Activated T-cell treated with anti-CD3 and anti-CD28 coated beads for 4 hours (primary cell): ENCODE data around the gene CPED1.
"Not testable (repeated sequence)": the region's sequence is repeated elsewhere in the genome, so short reads cannot be mapped to it uniquely, and the experiment has no call there.

ENCODE experiments used
- DNase-seq: peaks from one replicate; pipeline ENCODE4 v3.0.0-alpha.2; 2020

Gene CPED1

DNA sequence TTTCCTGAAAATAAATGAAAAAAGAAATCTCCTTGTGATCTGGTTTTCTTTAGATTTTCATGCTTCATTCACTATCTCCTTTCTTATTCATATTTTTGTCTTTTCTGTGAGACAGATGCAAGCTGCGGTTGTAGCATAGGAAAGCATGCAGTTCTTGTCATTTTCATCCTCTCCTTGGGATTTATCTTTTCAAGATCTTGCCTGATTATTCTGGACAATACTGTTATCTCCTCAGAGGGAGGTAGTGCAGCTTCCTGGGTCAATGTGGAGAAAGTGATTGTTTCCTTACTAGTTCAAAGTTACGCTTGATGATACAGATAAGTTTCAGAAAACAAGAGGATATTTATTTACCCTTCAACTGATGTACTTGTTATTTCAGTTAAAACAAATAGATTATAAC, 114.6 kb downstream of the CPED1 start:
- no peak for DNase-seq

DNA sequence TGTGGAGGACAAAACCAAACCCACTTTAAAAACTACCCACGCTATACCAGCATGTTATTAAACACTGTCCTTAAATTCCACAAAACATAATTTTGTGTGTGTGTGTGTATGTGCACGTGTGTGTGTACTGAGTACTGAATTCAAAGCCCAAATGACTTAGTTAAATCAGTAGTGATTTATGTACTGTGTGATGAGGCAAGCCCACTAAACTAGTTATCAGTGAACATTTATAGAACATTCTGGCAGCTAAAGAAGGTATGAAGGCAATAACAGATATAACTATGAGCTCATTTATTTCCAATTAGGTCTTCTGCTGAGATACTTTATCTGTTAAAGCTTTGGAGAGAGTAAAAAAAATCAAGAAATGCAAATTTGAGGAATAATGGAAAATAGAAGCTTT, 115.1 kb downstream of the CPED1 start:
- no peak for DNase-seq

DNA sequence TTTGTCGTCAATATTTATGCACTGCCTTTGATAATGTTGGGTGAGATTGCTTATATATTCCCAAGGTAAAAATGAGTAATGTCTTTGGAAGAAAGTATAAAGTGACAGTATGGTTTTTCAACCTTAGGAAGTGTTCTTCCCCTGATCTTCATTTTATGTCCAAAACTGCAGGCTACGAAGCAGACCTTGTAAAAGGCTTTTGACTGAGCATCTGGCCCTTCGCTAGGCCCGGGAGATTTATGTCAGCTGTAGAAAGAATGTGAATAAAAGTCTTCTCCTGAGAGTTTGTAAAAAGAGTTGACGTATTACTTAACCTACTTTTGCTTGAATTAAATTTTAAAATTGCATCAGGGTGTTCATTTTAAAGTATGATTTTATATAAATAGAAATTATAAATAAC, 116.8 kb downstream of the CPED1 start:
- DNase-seq, result no peak

DNA sequence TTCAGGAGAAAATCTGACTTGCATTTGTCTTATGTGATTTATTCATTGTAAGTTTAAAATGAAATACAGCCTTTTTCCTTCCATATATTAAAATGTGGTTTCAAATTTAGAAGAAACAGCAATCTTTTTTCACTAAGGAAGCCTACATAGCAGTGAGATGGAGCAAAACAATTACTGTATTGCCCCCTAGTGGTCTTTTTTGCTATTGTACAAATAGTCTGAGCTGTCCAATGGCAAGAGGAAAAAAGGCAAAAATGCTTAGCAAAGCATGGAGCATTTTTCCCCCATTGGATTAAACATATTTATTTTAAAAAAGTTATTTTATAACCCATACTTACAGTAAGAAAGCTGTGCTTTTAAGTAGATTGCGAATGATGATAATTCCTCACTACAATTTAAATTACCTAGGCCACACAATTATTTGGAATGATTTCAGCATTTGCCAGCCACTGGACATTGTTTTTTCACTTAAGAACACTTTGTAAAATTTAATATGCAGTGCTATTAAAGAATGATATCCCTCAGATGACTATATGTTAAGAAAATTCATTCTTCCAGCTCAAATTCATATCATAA, 119.5 kb downstream of the CPED1 start:
- no peak for DNase-seq

DNA sequence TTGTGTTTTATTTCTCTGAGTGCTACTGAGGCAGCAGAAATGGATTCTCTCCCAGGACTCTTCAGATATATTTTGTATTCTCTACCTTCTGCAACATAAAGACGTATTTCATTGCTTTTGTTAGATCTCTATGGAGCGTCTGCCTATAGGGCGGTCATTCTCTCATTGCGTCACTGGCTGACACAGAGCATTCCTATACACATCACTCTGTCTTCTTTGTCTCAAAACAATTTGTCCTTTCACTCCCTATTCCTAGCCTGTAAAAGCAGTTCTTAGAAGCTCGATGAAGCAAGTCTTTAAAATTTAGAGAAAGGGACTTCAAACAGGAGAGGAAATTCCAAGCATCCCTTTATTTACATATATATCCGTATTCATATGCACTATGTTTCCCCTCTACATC, 120.6 kb downstream of the CPED1 start:
- DNase-seq, result no peak

DNA sequence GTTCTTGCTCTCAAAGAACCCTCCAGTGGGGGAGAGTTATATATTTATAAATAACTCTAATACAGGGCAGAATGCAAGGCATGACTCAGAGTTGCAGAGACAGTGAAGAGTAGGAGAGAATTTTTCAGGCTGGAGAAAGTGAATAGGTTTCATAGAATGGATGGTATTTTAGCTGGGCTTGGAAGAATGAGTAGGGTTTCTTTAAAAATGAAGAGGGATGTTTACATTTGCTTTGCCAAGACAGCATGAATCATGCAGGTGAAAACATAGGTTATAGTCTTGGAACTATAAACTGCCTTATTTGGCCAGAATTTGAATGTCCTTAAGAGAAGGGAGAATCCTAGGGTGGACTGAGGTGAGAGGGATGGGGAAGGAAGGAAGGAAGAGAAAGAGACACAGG, 124.8 kb downstream of the CPED1 start:
- no peak for DNase-seq

DNA sequence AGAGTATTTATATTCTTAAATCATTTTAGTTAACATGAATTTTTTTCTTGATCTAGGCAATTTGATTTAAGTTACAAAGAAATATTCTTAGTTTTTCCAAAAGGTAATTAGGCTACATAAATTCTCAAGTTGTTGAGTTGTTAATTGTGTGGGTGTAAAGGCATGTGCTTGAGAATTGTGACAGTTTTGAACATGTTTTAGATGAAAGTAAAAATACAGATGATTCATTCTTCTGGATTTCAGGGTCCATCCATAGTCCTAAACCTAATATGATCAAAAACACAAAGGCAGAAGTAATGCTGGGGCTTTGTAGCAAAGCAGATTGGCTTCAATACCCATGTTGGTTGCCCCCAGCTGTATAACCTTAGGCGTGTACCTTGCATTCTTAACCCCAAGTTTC, 127.9 kb downstream of the CPED1 start:
- no peak for DNase-seq

DNA sequence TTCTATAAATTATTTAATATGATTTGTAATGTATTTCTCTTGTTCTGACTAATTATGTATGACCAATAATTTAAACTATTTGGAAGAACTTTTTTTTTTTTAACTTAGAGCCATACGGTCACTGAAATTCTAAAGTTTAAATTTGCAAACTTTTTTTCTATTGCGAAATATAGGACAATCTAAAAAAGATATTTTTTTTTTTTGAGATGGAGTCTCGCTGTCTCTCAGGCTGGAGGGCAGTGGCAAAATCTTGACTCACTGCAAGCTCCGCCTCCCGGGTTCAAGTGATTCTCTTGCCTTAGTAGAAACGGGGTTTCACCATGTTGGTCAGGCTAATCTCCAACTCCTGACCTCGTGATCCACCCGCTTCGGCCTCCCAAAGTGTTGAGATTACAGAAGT, 130.5 kb downstream of the CPED1 start:
- DNase-seq, result no peak

DNA sequence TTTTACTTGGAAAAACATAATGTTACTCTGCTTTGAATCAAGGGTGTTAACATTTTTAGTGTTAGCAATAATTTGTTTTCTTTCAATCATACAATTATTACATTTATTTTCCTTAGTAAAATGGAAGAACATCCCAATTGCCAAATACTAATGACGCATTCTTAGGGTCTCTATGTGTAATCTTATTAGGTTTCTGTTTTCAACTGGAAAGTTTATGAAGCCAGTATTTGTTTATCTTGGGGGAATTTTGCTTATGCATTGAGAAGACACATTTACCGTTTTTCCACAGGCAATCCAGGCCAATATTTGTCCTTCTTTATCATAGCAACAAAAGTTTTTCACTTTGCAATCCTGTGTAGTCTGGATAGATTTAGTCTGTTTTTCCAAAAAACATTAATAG, 134.5 kb downstream of the CPED1 start:
- no peak for DNase-seq

DNA sequence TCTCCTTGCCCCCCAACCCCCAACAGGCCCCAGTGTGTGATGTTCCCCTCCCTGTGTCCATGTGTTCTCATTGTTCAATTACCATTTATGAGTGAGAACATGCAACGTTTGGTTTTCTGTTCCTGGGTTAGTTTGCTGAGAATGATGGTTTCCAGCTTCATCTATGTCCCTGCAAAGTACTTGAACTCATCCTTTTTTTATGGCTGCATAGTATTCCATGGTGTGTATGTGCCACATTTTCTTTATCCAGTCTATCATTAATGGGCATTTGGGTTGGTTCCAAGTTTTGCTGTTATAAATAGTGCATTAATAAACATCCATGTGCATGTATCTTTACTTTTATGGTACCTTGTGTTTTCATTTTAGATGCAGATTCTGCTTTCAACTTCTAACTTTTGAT, 136.9 kb downstream of the CPED1 start:
- not testable (repeated sequence) for DNase-seq

DNA sequence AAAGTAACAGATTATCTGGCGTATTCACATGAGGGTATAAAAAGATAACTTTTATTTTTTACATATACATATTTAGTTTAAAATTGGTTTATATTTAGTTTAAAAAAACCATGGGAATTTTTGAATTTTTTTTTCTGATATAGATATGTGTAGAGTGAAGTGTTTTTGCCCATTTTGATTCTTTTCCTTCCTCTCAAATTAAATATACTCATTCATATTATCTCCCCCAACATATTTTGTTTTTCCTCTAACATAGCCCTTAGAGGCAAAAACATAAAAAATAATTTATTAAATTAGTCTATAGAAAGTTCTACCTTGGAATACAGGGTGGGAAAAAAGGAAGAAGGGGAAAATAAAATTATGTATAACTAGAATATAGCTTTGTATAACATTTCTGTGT, 137.7 kb downstream of the CPED1 start:
- DNase-seq, result no peak

DNA sequence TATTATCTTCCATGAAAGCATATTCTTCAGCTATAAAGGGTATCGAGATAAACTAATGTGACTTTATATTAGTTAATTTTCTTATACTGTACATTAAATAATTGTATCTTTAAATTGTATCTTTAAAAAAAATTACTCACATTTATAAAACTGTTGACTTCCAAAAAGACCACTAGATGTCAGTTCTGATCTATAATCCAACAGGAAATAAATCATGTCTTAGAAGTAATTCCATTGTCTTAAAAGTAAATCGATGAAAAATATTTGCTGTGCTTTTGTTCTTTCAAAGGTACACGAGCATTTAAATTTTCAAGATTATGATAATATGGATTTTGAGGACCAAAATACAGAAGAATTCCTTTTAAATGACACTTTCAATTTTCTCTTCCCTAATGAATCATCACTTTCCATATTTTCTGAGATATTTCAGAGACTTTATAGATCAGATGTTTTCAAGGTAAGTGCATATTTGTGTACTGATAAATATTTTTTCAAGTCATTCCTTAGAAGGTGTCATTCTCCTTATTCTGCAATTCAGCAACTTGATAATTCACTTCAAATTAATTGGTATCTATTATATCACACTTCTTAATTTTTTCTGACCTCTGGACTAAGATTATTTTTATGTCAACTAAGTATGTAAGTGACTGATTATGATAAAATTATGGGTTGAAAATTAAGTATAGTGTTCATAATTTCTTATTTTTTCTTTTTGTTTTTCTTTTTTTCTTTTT, 138.5 kb downstream of the CPED1 start:
- no peak for DNase-seq

DNA sequence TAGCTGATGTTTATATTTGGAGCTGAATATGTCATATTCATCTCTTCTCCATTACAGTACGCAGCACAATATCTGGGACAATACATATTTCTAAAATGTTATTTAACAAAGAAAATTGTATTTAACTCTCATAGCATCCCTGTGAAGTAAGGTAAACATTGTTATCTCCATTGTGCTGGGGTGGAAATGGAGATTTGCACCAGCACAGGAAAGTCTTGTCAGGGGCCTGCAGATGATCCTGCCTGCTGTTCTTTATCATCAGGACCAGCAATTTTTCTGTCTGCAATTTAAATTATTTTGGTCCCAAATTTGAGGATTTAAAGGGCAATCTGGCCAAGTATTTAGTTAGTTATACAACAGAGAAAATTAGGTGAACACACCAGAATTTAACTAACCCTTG, 144.4 kb downstream of the CPED1 start:
- DNase-seq, result no peak

DNA sequence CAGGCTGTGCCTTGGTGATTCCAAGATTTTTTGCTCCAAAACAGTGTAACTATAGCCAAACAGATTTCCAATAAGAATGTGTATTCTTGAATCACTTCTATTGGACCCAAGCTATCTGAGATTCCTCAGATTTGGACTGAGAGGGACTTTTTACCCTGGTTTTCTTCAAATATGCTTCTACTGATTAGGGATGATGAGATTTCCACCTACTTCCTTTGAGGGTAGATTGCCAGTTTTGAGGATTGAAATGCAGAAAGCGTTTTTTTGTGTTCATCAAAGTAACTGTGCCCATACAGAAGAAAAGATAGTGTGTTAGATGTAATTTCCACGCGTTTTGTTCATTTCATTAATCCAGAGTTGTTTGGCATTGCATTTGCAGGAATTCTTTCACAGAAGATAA, 144.9 kb downstream of the CPED1 start:
- DNase-seq, result no peak

DNA sequence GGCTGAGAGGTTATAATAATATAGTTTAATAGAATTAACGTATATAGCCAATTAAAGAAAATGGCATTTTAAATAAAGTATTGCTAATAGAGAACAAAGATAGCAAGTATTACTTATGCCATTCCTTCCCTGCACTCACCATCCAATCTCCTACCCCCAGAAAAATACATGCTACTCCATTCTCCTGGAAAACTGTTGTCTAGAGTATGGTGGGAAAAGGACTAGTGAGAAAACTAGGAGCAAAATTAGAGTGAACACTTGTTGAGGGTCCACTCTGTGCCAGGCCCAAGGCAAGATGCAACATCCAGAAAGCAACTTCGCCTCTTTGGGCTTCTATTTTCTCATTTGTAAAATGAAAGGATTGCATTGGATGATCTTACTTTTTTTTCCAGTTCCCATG, 149.1 kb downstream of the CPED1 start:
- DNase-seq, result no peak

DNA sequence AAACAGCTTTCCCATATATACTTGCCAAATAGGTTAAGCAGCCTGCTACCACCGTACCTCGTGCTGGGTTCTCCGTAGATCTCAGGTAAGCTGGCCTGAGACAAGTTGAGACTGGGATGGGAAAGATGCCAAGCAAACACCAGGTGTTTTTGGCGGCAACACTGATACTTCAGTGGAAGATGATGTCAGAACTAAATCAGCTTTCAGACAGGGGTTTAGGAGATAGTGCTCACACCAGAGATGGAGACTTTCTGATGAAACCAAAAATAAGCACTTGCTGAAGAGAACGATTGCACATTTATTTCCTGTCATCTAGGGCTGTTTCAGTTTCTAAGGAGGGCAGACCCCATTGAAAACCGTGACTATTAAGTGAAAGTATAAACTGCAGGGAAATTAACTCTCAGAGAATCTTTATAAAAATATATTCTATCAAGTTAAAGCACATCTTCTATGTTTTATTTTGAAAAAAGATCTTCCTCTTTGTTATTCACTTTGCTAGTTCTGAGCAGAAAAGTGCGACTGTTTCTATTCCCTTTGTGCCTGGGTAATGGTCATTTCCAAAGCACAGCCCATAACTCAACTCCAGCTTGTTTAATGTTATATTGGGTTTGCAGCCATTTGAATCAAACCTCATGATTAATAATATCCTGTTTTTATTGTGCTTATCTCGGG, 149.9 kb downstream of the CPED1 start:
- no peak for DNase-seq

DNA sequence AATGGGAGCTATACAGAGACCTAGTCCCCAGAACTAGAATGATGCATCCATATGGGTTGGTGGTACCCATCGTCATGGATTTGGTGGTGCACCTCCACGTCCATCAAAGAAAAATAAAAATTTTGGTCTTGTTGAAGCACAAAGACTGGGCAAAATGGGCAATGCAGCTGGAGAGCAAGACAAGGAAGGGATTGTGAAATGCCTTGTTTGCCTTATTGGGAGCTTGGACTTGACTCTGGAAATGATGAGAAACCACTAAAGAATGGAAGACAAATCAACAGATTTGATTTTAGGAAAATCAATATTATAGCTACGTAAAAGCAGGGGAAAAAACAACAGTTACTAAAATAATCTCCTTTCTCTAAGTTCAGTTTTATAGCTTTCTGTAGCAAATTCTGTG, 150.9 kb downstream of the CPED1 start:
- no peak for DNase-seq

DNA sequence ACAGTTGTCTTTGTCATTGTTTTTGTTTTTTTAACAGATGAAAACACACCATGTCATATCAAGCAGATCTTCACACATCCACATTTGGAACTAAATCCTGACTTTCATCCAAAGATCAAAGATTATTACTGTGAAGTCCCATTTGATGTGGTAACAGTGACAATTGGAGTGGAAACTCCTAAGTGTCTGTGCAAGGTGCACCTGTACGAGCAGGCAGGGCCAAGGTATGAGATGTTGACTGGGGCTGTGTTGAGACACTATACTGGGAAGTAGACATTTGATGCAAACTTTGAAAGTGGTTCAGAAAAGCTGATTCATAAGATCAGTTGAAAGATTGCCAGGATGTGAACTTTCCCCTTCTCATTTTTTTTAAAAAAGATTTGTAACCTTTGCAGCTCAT, 152.3 kb downstream of the CPED1 start:
- DNase-seq, result no peak

DNA sequence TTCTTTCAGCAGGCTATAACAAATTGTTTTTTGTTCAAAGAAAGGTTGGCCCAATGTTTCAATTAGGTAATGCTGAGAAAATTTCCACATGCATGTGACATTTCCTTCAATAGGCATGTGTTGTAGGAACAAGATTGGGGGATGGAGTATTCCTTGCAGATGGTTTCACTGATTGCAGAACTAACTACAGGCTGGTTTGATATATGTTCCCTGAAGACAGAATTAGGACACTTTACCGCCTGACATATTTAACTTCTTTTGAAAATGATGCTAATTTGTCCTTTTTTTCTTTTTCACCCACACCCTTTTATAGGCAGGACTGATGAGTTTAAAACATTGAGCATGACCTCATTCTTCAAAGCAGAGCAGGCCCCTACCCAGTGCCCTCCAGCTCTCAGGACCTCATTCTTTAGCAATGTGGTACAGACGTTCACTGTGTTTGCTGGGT, 163.3 kb downstream of the CPED1 start:
- no peak for DNase-seq

DNA sequence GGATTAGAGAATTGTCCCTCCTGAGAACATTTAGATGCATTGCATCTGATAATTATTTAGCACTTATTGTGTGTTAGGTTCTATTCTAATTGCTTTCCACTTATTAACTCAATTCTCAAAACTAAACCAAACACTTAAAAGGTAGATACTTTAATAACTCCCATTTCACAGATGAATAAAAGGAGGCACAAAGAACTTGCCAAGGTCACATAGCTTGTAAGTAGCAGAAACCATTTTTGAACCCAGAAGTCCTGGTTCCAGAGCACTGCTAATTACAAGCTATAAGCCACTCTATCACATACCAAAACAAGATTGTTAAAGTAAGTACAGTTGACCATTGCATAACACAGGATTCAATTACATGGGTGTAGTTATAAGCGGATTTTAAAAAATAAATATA, 164.9 kb downstream of the CPED1 start:
- DNase-seq, result no peak

DNA sequence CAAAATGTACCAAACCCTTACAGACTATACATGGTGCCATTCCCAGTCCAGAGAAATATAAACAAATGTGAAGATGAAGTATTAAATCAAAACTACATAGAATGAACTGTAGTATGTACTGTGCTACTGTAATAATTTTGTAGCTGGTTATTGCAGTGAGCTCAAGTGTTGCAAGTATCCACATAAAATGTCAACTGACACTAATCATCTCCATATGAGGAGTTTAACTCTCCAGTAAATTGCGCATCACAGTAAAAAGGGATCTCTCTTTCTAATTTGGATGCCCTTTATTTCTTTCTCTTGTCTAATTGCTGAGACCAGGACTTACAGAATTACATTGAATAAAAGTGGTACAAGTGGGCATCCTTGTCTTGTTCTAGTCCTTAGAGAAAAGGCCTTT, 165.5 kb downstream of the CPED1 start:
- no peak for DNase-seq

DNA sequence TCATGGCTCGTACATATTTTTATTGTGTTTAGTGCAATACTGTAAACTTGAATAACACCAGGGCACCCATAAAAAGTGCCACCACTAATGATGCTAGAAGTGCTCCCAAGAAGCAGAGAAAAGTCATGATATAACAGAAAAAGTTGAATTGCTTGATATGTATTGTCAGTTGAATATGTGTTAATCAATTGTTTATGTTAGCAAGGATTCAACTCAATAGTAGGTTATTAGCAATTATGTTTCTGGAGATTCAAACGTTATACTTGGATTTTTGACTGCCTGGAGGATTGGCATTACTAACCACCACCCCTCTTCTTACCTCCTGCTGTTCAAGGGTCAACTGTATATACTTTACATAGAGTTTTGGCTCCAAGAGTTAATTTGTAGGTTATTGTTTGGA, 168.3 kb downstream of the CPED1 start:
- DNase-seq, result no peak

DNA sequence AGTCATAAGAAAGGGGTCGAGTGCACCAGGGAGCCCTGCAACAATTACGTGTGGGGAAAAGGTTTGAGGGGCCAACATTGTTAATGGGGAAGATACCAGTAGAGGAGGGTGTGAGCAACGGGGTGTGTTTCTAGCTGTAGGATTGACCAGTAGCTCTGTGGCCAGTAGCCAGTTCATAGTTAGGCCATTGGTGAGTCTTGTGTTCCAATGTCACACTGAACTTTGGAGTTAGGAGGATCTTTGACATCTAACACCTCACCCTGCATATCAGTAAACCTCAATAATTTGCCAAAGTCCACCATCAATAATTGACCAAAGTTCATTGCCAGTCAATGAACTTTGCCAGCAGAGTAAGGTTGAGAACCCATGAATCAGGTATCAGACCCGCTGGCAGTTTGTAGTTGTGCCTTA, 168.8 kb downstream of the CPED1 start:
- DNase-seq, result no peak

DNA sequence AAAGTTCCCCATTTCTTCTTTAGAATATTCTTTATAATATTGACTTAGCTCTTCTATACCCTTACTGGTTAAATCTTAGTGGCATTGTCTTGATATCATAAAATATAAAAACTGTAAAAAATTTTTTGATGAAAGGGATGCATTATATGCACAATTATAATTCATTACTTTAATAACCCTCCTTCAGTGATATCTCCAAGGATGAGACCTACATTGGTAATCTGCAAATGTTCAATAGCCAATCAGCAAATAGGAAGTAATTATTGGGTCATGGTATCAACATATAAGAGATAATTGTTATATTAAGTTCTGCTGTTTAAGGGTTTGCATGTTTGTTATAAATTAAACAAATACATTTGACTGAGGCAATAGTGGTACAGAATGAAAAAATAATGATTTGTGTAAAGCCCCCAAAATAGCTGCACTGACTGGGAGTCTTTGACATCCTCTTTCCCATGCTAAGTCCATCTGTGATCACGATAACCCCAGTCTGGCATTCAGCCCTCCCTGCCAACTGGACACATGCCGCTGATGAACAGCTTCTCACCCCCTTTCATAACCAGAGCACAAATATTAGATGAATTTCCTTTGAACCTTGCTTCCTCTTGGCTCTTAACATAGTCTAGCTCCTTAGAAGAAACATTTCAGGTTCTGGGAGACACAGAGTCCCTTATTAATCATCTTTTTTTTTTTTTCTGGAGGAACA, 169.5 kb downstream of the CPED1 start:
- DNase-seq, result no peak
